ENCODE measurements around the gene VPS26A.

Gene VPS26A

GRCh38 chr10:69123747-69124562 lies at the start of gene VPS26A:
Gene VPS26A, plus strand, starts transcription at chr10:69124178. Its CDS starts 100 bp downstream, at chr10:69124278.
- DNase-seq: peak; percentile 57

- DNase-seq: no peak
Observed at GRCh38 chr10:69074532-69074931, 49.4 kb upstream of the VPS26A start.

GRCh38 chr10:69075431-69075830 lies 48.5 kb upstream of the VPS26A start:
- no peak for DNase-seq

- DNase-seq: no peak
Observed at GRCh38 chr10:69078311-69078710, 45.7 kb upstream of the VPS26A start.

GRCh38 chr10:69080226-69080625 lies 43.8 kb upstream of the VPS26A start:
- no peak for DNase-seq

GRCh38 chr10:69086001-69086509 lies 37.9 kb upstream of the VPS26A start:
- no peak for DNase-seq

- no peak for DNase-seq
Observed at GRCh38 chr10:69087590-69088470, 36.1 kb upstream of the VPS26A start, which contains the start of gene SRGN. Gene SRGN, plus strand, starts transcription at chr10:69088103. Its CDS starts 55 bp downstream, at chr10:69088158.

- no peak for DNase-seq
Observed at GRCh38 chr10:69088471-69088769, 35.6 kb upstream of the VPS26A start.

GRCh38 chr10:69088801-69089501 lies 35.0 kb upstream of the VPS26A start:
- DNase-seq: no peak

GRCh38 chr10:69089638-69090599 lies 34.1 kb upstream of the VPS26A start:
- no peak for DNase-seq

- DNase-seq: no peak
Observed at GRCh38 chr10:69090685-69091084, 33.3 kb upstream of the VPS26A start.

GRCh38 chr10:69091143-69091651 lies 32.8 kb upstream of the VPS26A start:
- no peak for DNase-seq

GRCh38 chr10:69092959-69093850 lies 30.8 kb upstream of the VPS26A start:
- no peak for DNase-seq

GRCh38 chr10:69093933-69094332 lies 30.0 kb upstream of the VPS26A start:
- no peak for DNase-seq

GRCh38 chr10:69096045-69096444 lies 27.9 kb upstream of the VPS26A start:
- no peak for DNase-seq

GRCh38 chr10:69097729-69098128 lies 26.2 kb upstream of the VPS26A start:
- no peak for DNase-seq

GRCh38 chr10:69100136-69100872 lies 23.7 kb upstream of the VPS26A start:
- DNase-seq: no peak

- DNase-seq: no peak
Observed at GRCh38 chr10:69101451-69102095, 22.4 kb upstream of the VPS26A start.

- no peak for DNase-seq
Observed at GRCh38 chr10:69102440-69102839, 21.5 kb upstream of the VPS26A start.

Data from cortex of kidney (tissue), 1 donor.